NCI-H1048 (cell line): ENCODE data around the gene DHRSX.
"Not testable (repeated sequence)": the region's sequence is repeated elsewhere in the genome, so short reads cannot be mapped to it uniquely, and the experiment has no call there.

Source experiments
- DNase-seq: peaks from one replicate; lab custom pipeline; 2025; lab: John Stamatoyannopoulos, UW

DHRSX gene

DNA sequence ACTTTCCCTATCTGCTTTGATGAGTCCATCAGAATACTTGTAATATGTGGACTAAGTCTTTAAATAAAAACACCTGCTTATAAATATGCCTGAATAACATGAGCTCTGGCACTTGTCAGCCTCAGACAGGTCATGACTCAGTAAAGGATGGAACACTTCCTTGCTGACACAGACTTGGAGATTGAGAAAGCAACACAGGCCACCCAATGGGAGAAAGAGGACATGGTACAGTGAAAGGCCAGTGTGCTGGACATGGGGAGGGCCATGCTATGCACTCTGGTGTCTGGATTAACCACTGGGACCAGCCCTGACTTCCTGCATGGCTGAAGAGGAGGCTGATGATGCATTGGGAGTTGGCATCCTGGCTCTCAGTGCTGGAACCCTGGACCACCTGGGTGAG, 149.5 kb downstream of the DHRSX start:
- no peak for DNase-seq

DNA sequence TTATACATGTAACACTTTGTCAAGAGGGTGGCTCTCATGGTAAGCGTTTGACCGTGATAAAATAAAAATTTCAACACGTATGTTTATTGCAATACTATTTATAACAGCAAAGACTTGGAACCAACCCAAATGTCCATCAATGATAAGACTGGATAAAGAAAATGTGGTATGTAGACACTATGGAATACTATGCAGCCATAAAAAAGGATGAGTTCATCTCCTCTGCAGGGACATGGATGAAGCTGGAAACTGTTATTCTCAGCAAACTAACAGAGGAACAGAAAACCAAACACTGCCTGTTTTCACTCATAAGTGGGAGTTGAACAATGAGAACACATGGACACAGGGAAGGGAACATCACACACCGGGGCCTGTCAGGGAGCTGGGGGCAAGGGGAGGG, 150.1 kb downstream of the DHRSX start:
- not testable (repeated sequence) for DNase-seq

DNA sequence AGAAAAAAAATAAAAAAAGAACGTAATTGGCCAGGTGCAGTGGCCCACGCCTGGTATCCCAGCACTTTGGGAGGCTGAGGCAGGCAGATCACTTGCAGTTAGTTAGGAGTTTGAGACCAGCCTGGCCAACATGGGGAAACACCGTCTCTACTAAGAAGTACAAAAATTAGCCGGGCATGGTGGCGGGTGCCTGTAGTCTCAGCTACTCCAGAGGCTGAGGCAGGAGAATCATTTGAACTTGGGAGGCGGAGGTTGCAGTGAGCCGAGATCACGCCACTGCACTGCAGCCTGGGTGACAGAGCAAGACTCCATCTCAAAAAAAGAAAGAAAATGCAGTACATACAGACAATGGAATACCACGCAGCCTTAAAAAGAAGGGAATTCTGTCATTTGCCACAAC, 150.7 kb downstream of the DHRSX start:
- DNase-seq: not testable (repeated sequence)

DNA sequence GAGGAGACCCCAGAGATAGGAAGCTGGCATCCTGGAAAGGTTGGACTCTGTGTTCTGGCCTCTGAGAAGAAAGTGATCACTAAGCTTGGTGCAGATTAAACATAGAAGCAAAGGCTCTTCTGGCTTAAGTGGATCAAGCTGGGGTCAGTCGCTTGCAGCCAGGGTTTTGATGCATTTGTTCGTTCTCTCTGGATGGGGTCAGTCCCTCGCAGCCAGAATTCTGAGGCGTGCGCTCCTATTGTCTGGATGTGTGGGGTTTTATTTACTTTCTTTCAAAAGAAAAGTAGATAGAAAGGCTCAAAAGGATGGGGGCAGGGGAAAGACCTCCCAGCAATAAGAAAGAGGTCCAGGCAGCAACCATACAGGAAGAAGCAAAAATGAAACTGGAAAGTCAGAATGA, 152.6 kb downstream of the DHRSX start:
- DNase-seq: no peak

DNA sequence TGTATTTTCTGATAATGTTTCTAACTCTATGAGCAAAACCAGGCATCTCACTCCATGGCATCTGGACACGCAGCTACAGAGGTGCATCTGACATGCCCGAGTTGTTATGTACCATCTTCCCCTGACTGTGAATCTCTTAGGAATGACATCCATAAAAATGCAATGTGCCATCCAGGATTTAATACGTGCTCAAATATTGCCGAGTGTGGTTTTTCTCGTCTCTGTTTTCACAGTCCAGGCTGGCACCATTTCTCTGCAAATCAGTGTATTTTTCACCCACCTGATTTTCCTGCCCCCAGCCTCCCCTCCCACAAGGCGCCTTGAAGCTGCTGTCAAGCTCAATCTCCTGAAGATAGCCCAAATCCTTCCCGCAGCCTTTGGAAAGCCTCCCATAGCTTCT, 154.6 kb downstream of the DHRSX start:
- no peak for DNase-seq

DNA sequence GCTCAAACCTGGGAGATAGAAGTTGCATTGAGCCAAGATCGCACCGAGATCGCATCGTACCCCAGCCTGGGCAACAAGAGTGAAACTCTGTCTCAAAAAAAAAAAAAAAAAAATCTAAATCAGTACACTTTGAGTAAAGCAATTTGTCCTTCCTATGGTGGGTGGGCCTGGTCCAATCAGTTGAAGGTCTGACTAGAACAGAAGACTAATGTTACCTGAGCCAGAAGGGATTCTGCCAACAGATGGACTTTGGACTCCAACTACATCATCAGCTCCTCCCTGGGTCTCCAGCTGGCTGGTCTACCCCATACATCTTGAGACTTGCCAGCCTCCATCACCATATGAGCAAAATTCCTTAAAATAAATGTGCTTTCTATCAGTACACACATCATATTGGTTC, 155.2 kb downstream of the DHRSX start:
- DNase-seq: no peak

DNA sequence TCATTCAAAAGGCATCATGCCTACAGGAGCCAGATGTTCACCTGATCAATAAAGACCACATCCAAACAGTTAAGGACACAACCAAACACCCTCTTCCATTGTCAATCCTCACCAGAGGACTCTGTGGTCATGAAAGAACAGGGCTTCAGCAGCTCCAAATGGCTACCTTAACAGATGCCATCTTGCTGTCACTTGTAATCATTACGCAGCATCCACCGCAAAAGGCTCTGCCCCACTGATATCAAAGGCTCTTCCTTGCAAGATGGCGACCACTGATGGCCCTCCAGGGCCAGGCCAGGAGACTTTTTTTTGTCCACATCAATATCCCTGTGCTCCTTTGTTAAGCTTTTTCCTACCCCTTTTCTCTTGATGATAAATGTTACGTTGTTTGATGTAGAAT, 157.4 kb downstream of the DHRSX start:
- no peak for DNase-seq

DNA sequence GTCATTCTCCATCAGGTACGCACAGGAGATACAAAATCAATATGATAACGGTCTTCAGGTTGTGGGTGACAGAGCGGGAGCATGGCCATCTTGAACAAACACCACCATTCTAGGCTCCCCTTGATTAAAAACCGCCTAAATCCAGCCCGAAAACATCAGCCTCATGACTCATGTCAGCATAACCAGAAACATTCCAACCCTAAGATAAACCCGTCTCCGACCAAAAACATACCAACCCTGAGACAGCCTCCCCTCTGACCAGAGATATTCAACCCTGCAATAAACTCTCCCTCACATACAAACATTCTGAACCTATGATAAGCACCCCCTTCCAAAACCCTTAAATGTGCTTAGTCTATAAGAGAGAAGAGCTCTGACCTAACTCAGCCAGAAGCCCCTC, 157.9 kb downstream of the DHRSX start:
- no peak for DNase-seq

DNA sequence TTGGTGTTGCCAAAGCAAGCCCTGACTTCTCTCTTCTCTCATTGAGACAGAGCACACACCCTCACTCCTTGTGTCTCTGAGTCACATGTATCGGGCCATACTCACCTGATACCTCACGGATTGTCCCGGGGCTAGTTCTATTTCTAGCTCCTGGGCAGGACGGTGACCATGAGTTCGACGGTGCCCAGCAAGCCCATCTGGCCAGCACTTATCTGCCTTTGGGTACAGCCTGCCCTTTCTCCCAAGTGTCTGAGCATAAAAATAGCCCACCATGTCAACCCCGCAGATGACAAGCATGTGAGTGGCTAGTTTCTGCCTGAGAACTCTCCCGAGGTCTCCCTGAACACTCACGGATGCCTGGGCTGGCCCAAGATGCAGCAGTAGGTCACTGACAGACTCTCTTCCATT, 158.5 kb downstream of the DHRSX start:
- DNase-seq: no peak

DNA sequence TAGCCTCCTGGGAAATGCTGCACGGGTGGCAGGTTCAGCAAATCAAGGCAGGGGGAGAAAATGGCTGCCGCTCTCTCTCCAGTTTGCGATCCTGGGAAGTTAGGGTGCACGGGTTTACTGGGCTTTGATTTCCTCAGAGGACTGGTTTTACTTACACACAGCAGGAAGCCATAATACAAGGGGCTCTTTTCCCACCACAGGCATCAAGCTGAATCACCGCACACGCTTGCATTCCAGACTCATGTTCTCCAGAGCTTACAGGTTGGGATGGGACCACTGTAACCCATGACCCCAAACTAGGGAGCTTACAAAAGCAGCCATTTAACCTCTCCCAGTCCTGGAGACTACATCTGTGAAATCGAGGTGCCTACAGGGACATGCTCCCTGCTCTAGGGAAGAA, 159.8 kb downstream of the DHRSX start:
- DNase-seq: no peak

DNA sequence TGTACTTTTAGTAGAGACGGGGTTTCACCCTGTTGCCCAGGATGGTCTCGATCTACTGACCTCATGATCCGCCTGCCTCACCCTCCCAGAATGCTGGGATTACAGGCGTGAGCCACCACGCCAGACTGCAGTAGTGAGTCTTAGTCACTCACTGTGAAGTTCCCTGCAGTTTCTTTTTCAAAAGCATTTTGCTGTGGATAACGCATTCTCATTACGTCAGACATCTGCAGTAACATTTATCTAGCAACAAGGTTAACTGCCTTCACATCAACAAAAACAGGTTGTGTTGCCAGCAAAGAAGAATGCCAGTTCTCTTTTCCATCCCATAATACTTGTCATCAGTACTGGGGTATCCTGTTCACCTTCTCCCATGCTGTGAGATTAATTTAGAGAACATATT, 164.6 kb downstream of the DHRSX start:
- no peak for DNase-seq

DNA sequence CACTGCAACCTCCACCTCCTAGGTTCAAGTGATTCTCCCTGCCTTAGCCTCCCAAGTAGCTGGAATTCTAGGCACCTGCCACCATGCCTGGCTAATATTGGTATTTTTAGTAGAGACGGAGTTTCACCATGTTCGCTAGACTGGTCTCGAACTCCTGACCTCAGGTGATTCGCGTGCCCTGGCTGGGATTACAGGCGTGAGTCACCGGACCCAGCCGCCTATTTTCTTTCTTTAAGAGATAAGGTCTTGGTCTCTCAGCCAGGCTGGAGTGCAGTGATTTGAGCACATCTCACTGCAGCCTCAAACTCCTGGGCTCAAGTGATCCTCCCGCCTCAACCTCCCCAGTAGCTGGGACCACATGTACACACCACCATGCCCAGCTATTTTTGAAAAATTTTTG, 166.5 kb downstream of the DHRSX start:
- no peak for DNase-seq

DNA sequence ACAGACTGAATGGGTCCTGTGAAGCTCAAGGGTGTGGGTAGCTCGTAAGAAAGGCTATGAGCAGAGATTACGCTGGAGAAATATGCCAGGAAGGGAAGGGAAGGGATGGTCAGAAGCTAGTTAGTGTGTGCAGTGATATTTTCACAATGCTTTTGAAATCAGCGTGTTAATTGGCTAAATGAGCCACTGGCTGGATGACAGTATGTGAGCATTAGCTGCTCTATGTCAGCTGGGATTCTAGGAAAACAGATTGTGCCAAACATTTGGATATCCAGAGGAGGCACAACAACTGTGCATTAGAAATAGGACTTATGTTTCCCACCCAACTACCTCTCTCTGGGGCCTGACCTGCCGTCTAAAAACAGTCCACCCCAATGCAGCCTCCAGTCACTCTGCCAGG, 168.5 kb downstream of the DHRSX start:
- DNase-seq: no peak

DNA sequence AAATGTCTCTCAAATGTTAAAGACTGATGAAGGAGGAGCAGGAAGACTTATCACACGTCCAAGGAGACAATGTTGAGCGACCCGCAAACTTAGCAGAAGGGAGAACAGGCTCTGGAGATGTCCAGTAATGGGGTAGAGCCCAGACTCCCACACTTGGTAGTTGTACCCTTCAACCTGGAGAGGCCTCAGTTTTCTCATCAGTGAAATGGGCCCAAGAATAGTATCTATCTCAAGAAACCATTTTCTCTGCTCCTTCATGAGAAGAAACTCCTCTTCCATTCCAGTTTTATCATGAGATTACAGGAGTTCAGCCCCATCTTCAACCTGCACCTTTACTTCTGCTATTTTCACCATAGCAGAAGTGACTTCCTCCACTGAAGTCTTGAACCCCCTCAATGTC, 169.9 kb downstream of the DHRSX start:
- no peak for DNase-seq

DNA sequence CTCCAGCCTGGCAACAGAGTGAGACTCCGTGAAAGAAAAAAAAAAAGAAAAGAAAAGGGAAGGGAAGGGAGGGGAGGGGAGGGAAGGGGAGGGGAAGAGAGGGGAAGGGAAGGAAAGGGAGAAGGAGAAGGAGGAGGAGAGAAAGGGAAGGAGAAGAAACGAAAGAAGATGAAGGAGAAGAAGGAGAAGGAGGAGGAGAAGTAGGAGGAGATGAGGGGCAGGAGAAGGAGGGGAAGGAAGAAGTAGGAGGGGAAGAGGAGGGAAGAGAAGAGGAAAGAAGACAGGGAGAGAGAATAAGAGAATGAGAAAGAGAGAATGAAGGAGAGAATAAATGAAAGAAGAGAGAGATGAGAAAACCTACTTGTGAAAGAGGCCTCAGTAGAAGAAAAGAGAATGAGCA, 170.3 kb downstream of the DHRSX start:
- no peak for DNase-seq

DNA sequence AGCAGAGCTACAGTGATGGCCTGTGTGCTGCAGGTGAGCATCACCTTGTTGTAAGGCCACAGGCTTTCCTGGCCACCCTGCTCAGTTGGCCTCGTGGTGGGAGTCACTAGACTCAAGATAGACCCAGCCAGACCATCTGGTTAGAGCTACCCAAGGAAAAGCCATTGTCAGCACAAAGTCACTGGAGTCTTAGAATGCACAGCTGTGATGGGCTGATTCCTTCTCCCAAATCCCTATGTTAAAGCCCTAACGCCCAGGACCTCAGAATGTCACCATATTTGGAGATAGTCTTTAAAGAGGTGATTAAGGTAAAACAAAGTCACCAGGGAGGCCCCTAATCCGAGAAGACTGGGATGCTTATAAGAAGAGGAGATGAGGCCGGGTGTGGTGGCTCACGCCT, 173.4 kb downstream of the DHRSX start:
- no peak for DNase-seq

DNA sequence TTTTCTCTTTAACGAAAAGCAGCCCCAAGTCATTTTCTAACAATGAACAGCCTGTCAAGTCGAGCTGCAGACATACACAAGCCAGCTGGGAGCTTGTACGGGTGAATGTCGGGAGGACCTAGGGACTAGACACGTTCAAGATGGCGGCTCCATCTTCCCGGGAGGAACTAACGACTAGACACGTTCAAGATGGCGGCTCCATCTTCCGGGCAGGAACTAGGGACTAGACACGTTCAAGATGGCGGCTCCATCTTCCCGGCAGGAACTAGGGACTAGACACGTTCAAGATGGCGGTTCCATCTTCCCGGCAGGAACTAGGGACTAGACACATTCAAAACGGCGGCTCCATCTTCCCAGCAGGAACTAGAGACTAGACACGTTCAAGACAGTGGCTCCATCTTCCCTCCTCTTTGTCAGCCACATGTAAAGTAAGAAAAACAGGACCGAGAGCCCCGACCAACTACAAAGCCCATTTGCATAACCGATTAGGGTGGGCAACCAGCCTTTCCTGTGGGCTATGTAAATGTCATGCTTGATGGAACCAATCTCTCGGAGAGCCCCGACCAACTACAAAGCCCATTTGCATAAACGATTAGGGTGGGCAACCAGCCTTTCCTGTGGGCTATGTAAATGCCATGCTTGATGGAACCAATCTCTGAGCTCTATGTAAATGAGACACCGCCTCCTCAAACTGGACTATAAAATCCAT, 175.5 kb downstream of the DHRSX start:
- no peak for DNase-seq

DNA sequence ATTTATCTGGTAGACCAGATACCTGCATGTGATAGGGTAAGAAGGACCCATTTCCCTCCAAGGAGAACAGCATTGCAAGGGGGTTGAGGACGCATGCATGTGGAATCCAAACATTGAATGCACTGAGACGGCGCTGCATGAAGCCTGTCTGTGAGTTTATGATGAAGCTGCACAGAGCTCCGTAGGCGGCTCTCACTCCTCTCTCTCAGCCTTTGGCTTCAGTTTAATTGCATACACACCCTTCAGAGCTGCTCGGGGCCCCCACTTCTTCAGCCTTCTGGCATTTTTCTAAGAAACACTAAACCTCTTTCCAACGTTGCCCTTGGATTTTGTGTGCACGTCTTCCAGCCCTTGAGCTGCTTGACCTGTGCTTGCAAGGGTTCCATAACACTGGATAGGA, 176.6 kb downstream of the DHRSX start:
- no peak for DNase-seq

DNA sequence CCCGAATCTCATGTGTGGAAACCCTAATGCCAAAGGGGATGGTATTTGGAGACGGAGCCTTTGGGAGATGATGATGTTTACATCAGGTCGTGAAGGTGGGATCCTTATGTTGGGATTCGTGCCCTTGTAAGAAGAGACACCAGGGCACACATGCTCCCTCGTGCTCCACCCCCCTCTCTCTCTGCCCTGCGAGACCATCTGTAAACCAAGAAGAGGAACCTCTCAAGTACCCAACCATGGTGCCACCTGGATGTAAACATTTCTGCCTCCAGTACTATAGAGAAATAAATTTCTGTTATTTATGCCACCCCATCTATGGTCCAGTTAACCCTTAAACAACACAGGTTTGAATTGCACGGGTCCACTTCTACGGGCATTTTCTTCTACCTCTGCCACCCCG, 179.4 kb downstream of the DHRSX start:
- no peak for DNase-seq

DNA sequence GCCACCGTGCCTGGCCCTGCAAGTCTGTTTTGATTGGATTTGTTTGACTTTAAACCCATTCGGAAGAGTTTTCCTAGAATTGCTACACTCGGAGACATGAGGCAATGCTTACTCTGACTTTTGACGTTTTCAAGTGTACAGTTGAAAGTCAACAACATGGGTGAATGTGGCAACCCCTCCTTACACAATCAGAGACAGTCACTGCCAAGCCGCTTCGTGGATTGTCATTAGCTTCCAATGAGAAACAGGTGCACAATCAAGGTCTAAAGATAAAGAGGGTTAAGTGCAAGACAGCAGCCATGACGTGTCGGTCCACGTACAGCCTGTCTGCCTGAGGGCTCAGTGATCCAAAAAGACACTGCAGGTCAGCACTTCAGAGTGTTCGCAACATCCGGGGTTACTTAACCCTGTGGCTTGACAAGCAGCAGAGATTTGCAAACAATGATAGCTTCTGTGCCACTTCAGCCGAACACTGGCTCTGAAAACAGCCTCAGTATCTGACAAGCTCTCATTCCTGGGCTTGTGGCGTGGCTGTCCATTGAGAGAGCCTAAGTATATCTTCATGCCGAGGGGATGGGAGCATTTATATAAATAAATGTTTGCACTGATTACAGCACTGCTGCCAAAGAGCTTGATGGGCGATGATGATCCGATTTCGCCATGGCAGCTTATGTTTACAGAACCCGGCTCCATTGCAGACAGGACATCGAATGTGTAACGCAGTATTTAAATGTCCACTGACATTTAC, 180.0 kb downstream of the DHRSX start:
- no peak for DNase-seq

DNA sequence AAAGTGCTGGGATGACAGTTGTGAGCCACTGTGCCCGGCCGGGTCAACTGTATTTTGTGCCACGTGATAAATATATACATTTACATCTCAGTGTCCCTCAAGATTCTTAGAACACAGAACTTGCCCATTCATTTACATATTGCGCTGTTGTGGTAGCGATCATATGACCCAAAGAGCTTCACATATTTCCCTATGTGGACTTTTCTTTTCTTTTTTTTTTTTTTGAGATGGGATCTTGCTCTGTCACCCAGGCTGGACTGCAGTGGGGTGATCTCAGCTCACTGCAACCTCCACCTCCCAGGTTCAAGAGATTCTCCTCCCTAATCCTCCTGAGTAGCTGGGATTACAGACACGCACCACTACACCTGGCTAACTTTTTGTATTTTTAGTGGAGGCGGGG, 180.7 kb downstream of the DHRSX start:
- no peak for DNase-seq

DNA sequence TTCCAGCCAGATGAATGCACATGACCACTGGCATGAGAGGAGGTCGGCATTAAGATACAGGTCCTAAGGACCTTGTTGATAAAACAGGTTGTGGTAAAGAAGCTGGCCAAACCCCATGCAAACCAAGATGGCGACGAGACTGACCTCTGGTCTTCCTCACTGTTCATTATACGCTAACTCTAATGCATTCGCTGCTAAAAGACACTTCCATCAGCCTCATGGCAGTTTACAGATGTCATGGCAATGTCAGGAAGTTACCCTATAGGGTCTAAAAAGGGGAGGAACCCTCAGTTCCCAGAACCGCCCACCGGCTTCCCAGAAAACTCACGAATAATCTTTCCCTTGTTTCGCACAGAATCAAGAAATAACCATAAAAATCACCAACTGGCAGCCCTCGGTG, 182.4 kb downstream of the DHRSX start:
- DNase-seq: no peak

DNA sequence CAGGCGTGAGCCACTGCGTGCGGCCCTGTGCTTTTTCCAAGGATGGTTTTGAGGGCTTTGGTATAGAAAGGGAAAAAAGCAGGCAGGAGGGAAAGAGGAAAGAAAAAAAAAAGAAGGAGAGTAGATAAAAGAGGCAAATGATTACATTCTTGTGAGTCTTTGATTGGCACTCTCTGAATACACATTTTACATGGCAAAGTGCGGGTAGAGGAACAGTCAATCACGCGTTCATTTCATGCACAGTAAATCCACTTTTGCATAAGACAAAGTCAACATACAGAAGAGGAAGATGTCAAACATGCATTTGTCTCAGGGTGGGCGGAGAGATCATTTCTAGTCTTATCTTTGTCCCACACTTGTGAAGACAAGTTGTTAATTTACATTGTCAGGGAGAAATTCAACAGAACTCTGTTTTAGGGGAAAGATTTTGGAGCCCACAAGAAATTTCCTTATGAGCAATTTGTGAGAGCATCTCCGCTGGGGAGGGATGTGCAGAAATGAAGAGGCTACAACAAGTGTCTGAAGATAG, 183.2 kb downstream of the DHRSX start:
- DNase-seq: no peak

DNA sequence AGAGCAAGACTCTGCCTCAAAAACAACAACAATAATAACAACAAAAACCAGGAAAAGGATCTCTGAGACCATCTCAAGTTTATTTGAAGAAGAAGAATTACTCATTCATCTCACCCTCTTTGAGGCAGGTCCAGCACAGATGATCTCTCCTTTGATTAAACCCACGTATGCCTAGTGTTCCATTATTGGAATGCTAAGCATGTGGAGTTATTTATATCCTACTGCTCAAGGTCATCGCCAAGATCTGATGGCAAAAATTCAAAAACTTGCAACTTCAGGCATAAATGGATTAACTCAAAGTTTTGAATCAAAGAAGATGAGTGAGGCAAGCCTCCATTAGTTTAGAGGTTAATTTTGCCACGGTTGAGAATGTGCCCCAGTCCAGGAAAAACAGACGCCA, 184.2 kb downstream of the DHRSX start:
- no peak for DNase-seq
